ENCODE results near the gene OR2A5. TPM values are rescaled to one million over a fixed set of nuclear protein-coding genes. Genes with fewer than 3 reads are reported as not detected.

The OR2A5 gene, protein sequence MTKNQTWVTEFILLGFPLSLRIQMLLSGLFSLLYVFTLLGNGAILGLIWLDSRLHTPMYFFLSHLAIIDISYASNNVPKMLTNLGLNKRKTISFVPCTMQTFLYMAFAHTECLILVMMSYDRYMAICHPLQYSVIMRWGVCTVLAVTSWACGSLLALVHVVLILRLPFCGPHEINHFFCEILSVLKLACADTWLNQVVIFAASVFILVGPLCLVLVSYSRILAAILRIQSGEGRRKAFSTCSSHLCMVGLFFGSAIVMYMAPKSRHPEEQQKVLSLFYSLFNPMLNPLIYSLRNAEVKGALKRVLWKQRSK
- not detected for total RNA-seq (2021; fragmentation: NEBNext Ultra II Directional; extraction: Animal tissue kit (Norgen Biotek cat#: 25700))
- long read RNA-seq, result 0 reads

DNA sequence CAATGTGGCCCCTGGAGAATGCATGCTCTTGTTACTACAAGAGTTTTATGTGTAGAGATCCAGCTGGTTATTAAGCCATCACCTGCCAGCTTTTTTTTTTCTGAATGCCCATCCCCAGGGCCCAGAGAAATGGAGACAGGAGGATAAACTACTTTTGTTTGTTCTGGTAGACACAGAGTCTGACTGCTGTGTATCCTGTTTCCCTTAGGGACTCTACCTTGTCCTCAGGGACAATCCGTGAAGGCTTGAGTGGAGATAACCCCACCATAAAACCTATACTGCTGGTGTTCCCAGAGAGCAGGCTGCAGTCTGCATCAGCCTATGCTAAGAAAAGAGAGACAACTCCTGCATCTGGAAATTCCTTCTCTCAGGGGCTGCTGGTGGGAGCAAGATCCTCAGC, at the start of gene OR2A5:
OR2A5 (plus strand) TSS at position 301 of the 400 bp plus-strand sequence. CDS start 1,454 bp downstream, outside the sequence.
- Mint-ChIP-seq H3K9me3 (no peaks in the 10 kb centered on the region; the same call in 1 of the 2 replicates), H3K27me3 (ENCODE audit: insufficient read depth) (no peaks in the 10 kb centered on the region; the same call in 1 of the 2 replicates), H3K27ac (no peak within 1 kb of the TSS), H3K4me1 (ENCODE audit: low read depth) (no peaks in the 10 kb centered on the region), H3K36me3 (ENCODE audit: low read depth) (no peaks in the 10 kb centered on the region), H3K4me3 (no peak within 1 kb of the TSS)
- no peak for DNase-seq
- no peak for TF ChIP-seq CTCF (IDR thresholded peaks at IDR 0.05)

- H3K36me3 Mint-ChIP-seq (ENCODE audit: low read depth), result no peaks in the 10 kb centered on the region
- no peak within 1 kb of the TSS for H3K4me3 Mint-ChIP-seq
- DNase-seq, result no peak
- H3K27ac Mint-ChIP-seq, result no peak within 1 kb of the TSS
- TF ChIP-seq CTCF (IDR thresholded peaks at IDR 0.05), result no peak
- peaks cover 5% of the 10 kb centered on the region; the same call in 1 of the 2 replicates for H3K27me3 Mint-ChIP-seq (ENCODE audit: insufficient read depth)
- peaks cover 7% of the 10 kb centered on the region; the same call in 1 of the 2 replicates for H3K4me1 Mint-ChIP-seq (ENCODE audit: low read depth)
- no peaks in the 10 kb centered on the region for H3K9me3 Mint-ChIP-seq
These were observed 48.7 kb upstream of the OR2A5 start, which contains the start of gene OR6B1 for GRCh38 chr7:144000020-144000419. Gene OR6B1, plus strand, starts transcription at chr7:144000320. Its CDS starts 3,677 bp downstream, at chr7:144003997.

DNA sequence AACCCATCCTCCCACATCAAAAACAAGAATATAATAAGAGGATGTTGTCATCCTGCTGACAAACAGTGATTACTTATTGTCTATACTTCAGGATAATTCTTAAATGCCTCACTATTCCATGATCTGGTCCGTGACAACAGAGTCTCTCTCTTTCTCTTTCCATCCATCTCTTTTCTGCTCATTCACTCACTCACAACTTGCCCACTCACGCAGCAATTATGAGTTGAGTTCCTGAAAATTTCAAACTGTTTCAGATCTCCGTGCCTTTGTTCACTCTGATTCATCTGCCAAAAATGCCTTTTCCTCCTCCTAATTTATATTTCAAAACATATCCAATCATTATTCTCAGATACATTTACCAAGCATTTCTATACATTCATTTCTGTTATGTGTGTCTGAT, 47.2 kb upstream of the OR2A5 start:
- peak overlapping the region; percentile 27 for H3K4me3 Mint-ChIP-seq
- peak overlapping the region; percentile 8; the same call in 1 of the 2 replicates for H3K27ac Mint-ChIP-seq
- H3K4me1 Mint-ChIP-seq (ENCODE audit: low read depth), result peaks cover 7% of the 10 kb centered on the region; the same call in 1 of the 2 replicates
- DNase-seq, result no peak
- H3K36me3 Mint-ChIP-seq (ENCODE audit: low read depth), result no peaks in the 10 kb centered on the region
- H3K9me3 Mint-ChIP-seq, result no peaks in the 10 kb centered on the region
- H3K27me3 Mint-ChIP-seq (ENCODE audit: insufficient read depth), result peaks cover 5% of the 10 kb centered on the region; the same call in 1 of the 2 replicates
- no peak for TF ChIP-seq CTCF (IDR thresholded peaks at IDR 0.05)

DNA sequence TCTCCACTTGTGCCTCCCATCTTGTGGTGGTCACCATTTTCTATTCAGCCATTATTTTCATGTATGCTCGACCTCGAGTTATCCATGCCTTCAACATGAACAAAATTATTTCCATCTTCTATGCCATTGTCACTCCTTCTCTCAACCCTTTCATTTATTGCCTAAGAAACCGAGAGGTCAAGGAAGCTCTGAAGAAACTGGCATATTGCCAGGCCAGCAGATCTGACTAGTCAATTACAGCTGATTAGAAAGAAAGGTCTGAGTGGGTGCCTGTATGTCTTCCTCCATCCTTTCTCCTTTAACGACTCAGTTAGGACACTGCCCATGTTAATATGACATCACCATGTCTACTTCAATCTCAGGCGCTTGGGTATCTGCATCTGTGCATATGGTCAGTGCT, 44.0 kb upstream of the OR2A5 start:
- Mint-ChIP-seq H3K27me3 (ENCODE audit: insufficient read depth) (peaks cover 5% of the 10 kb centered on the region; the same call in 1 of the 2 replicates), H3K4me1 (ENCODE audit: low read depth) (peaks cover 7% of the 10 kb centered on the region; the same call in 1 of the 2 replicates), H3K36me3 (ENCODE audit: low read depth) (peaks cover under 1% of the 10 kb centered on the region; the same call in 1 of the 2 replicates), H3K9me3 (peaks cover 19% of the 10 kb centered on the region), H3K27ac (no peak overlapping the region), H3K4me3 (no peak overlapping the region)
- no peak for TF ChIP-seq CTCF (IDR thresholded peaks at IDR 0.05)
- DNase-seq, result no peak

DNA sequence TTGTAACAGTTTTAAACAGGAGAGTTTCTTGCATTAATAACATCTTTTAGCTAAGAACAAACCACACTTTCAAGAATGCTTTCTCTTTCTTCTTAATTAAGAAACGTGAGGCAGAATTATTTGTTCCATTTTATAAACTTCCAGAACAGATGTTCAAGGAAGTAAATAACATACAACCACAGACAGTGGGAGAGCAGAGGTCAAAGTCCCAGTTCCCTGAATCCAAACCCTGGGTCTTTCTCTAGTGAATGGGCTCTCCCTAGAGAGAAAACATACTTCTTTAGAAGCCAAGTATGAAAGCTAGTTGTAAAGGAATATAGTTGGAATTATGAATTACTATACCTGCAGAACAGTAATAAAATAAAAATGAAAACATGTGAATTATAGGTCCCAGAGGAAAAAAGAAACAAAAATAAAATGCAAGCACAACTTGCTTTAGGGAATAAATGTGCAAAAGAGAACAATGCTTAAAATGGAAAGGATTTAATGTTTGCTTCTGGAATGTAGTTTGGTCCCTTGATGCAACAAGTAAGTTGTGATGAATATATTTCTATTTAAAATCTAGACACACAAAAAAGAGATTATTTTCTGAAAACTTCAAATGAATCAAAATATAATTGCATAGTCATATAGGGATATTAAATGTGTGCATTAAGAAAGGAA, 42.6 kb upstream of the OR2A5 start:
- TF ChIP-seq CTCF (IDR thresholded peaks at IDR 0.05), result no peak
- H3K9me3 Mint-ChIP-seq, result peaks cover 32% of the 10 kb centered on the region
- no peak for DNase-seq

More for the DNA sequence above, 42.6 kb upstream of the OR2A5 start:
- H3K4me3 Mint-ChIP-seq, result no peak overlapping the region
- H3K4me1 Mint-ChIP-seq (ENCODE audit: low read depth), result peaks cover 7% of the 10 kb centered on the region; the same call in 1 of the 2 replicates
- no peak overlapping the region for H3K27ac Mint-ChIP-seq
- H3K27me3 Mint-ChIP-seq (ENCODE audit: insufficient read depth), result peaks cover 5% of the 10 kb centered on the region; the same call in 1 of the 2 replicates
- H3K36me3 Mint-ChIP-seq (ENCODE audit: low read depth), result peaks cover 4% of the 10 kb centered on the region; the same call in 1 of the 2 replicates

Measured in HFFc6 (cell line).